ENCODE results near the gene HLA-C. TPM values are rescaled to one million over a fixed set of nuclear protein-coding genes. Genes with fewer than 3 reads are reported as not detected.

HLA-C gene
- total and polyA plus RNA-seq, 9 of the 15 experiments (the other 6 are each of a cell fraction or from before 2014, with no cell fraction given) = 0.23 to 4.9 (median 1.2) TPM

GRCh38 chr6:31225735-31226134, 46.2 kb downstream of the HLA-C start:
- CTCF ChIA-PET (ENCODE audit: low intra/inter-chr PET ratio) = no interaction called here
- 21% methylated on average over 3 of the region's 7 CpGs for WGBS (ENCODE audit: insufficient coverage, low coverage, missing lambda C conversion rate)
- H3K36me3 ChIP-seq (ENCODE audit: control insufficient read depth, insufficient read depth, low read length) = no peaks in the 10 kb centered on the region
- H3K9me3 ChIP-seq (replicated peaks; ENCODE audit: control insufficient read depth, insufficient read depth, low read depth, low read length) = no peaks in the 10 kb centered on the region
- H3K79me2 ChIP-seq (ENCODE audit: control insufficient read depth, insufficient read depth, low read length) = no peaks in the 10 kb centered on the region
- no peak overlapping the region for H2AFZ ChIP-seq (ENCODE audit: low read depth, low read length)
- no peak overlapping the region for H3K4me3 ChIP-seq
- 0 out of 5 replicates have a peak, but pooled peaks cover 0 to 2% of the 10 kb centered on the region in 2 experiments for H3K4me1 ChIP-seq (replicated peaks in 1 of 2; ENCODE audit: control insufficient read depth in 2 of 2, insufficient read depth in 2 of 2, low read length in 2 of 2)
- ATAC-seq (no peak), DNase-seq (ENCODE audit: extremely low read depth in 1 of 4, low spot score in 3 of 4) (no peak), FAIRE-seq (no peak)
- POLR2A ChIA-PET = no interaction called here
- intact Hi-C loops (cut with micrococcal nuclease) = no loop called here
- H3K9ac ChIP-seq (ENCODE audit: insufficient read depth in 1 of 2, low read depth in 2 of 2, low read length in 2 of 2) = no peak overlapping the region
- no TSS peak for BruUV-seq (replicated peaks)
- TF ChIP-seq ZNF232 (CRISPR knock-in tag; IDR thresholded peaks at IDR 0.05) (no peak), E2F5 (CRISPR knock-in tag; IDR thresholded peaks at IDR 0.05) (no peak), ZNF561 (CRISPR knock-in tag; conservative IDR thresholded peaks at IDR 0.05) (no peak), CREBBP (IDR thresholded peaks at IDR 0.05; ENCODE audit: low read depth, low read length) (no peak), RBM14 (IDR thresholded peaks at IDR 0.05; ENCODE audit: borderline replicate concordance, insufficient read depth, low read depth, low read length) (no peak), RUNX1 (IDR thresholded peaks at IDR 0.05; ENCODE audit: low read depth) (no peak), MYC (IDR thresholded peaks at IDR 0.05; ENCODE audit: low read depth, low read length) (no peak), MYC (CRISPR knock-in tag; IDR thresholded peaks at IDR 0.05; ENCODE audit: borderline replicate concordance, low read depth) (no peak), SREBF2 (CRISPR knock-in tag; IDR thresholded peaks at IDR 0.05) (no peak), NFE2 (IDR thresholded peaks at IDR 0.05; ENCODE audit: low read depth) (no peak), ZBTB49 (CRISPR knock-in tag; IDR thresholded peaks at IDR 0.05; ENCODE audit: borderline replicate concordance) (no peak), TAF1 (IDR thresholded peaks at IDR 0.05; ENCODE audit: control insufficient read depth, extremely low read depth, insufficient read depth, low read length, severe bottlenecking) (no peak), MEF2D (tag; conservative IDR thresholded peaks at IDR 0.05; ENCODE audit: low read depth) (no peak), ZNF512 (tag; IDR thresholded peaks at IDR 0.05) (no peak), ZNF431 (CRISPR knock-in tag; IDR thresholded peaks at IDR 0.05) (no peak), ZBTB1 (CRISPR knock-in tag; IDR thresholded peaks at IDR 0.05; ENCODE audit: borderline replicate concordance, low read depth) (no peak)
- H3K4me2 ChIP-seq (ENCODE audit: insufficient read depth, low read length) = no peak overlapping the region
- in situ Hi-C loops (cut with MboI) = no loop called here
- H4K20me1 ChIP-seq (replicated peaks; ENCODE audit: control insufficient read depth, insufficient read depth, low read length) = no peaks in the 10 kb centered on the region
- H3K27me3 ChIP-seq (ENCODE audit: control insufficient read depth in 2 of 2, insufficient read depth in 2 of 2, low read length in 2 of 2) = peaks cover 21 to 56% of the 10 kb centered on the region in 2 experiments
- H3K9me1 ChIP-seq (ENCODE audit: control insufficient read depth, insufficient read depth, low read length) = no peaks in the 10 kb centered on the region
- H3K27ac ChIP-seq (ENCODE audit: extremely low read depth, low read depth, low read length) = no peak overlapping the region
